SKM-1 (cell line): Measurements from ENCODE around the gene HPSE2.
"Not testable (repeated sequence)": the region's sequence is repeated elsewhere in the genome, so short reads cannot be mapped to it uniquely, and the experiment has no call there.

Experiments
- DNase-seq: peaks from one replicate; lab custom pipeline; 2025; ENCODE audit not compliant: unreplicated experiment; lab: John Stamatoyannopoulos, UW

The HPSE2 gene

GRCh38 chr10:99235658-99236626 is at the start of gene HPSE2:
TSS of gene HPSE2 (minus strand) at chr10:99235852.
- no peak for DNase-seq

GRCh38 chr10:99280472-99280871 is 44.8 kb upstream of the HPSE2 start:
- DNase-seq, result no peak

- no peak for DNase-seq
Measured at GRCh38 chr10:99279626-99280111, 44.0 kb upstream of the HPSE2 start.

DNA sequence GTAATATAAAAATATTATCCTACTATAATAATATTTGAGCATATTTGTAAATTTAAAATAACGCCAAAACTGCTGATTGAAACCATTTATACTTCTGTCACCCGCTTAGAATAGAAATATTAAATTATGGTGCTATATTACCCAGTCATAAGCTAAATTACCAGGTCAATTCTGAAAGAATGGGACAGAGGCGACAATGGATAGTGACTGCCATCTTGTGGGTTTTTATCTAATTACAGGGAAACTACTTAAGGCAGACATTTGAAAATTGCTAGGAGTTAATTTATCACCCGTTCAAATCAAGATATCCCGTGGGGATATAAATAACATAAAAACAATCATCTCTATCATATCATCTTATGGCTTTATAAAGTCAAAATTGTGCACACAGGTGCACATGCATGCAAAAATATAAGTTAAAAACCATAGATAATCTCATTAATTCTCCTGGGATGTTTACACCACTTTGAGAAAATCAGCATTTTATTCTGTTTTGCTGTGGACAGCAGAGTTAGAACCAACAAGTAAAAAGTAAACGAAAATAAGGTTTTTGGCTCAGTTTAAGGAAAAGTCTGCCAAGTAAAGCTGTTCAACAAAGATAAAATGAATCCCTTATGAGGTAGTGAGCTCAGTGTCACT is 41.3 kb upstream of the HPSE2 start:
- peak; percentile 28 for DNase-seq

GRCh38 chr10:99266383-99266782 is 30.7 kb upstream of the HPSE2 start:
- no peak for DNase-seq

DNA sequence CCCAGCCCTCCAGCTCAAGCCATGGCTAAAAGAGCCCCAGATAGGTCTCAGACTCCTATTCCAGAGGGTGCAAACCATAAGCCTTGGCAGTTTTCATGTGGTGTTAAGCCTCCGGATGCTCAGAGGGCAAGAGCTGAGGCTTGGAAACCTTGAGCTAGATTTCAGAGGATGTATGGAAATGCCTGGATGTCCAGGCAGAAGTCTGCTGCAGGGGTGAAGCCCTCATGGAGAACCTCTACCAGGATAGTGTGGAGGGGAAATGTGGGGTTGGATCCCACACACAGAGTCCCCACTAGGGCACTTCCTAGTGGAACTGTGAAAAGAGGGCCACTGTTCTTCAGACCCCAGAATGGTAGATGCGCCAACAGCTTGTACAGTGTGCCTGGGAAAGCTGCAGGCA is 13.2 kb upstream of the HPSE2 start:
- no peak for DNase-seq

GRCh38 chr10:99247893-99248292 is 12.2 kb upstream of the HPSE2 start:
- DNase-seq, result not testable (repeated sequence)

- no peak for DNase-seq
Measured at GRCh38 chr10:99236627-99237309, 1.1 kb upstream of the HPSE2 start.

GRCh38 chr10:99234791-99235657 is 628 bp downstream of the HPSE2 start:
- DNase-seq, result no peak

- DNase-seq, result peak; percentile 10
Measured at GRCh38 chr10:99234041-99234790, 1.4 kb downstream of the HPSE2 start.

- no peak for DNase-seq
Measured at GRCh38 chr10:99233689-99234037, 2.0 kb downstream of the HPSE2 start.

DNA sequence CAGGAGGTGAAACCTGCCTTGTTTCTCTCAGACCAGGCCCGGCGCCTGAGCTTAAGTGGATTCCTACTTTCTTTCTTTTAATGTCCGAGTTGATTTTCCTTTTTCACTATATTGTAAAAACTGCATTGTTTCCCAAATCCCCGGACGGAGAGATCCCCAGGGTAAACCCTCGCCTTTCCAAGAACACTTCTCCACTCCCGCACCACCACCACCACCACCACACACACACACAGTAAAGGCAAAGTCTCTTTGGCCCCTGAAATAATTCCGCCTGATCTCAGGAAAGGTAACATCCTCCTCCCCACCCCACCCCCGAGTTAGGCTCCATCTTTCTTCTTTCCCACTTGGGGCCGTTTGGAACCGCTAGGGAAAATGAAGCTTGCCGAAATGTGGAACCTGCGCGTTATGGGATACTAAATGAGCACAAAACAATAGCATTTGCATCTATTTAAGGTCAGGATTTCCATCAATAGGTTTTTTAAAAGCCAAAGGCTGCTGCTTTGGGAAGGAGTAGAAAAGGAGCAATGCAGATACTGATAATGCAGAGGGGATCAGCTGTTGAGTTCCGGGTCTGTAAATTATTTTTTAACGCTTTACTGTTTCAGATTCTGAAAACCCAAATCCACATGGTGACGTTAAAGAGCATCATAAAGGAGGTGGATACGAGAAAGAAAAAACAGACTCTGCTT is 2.5 kb downstream of the HPSE2 start:
- no peak for DNase-seq

DNA sequence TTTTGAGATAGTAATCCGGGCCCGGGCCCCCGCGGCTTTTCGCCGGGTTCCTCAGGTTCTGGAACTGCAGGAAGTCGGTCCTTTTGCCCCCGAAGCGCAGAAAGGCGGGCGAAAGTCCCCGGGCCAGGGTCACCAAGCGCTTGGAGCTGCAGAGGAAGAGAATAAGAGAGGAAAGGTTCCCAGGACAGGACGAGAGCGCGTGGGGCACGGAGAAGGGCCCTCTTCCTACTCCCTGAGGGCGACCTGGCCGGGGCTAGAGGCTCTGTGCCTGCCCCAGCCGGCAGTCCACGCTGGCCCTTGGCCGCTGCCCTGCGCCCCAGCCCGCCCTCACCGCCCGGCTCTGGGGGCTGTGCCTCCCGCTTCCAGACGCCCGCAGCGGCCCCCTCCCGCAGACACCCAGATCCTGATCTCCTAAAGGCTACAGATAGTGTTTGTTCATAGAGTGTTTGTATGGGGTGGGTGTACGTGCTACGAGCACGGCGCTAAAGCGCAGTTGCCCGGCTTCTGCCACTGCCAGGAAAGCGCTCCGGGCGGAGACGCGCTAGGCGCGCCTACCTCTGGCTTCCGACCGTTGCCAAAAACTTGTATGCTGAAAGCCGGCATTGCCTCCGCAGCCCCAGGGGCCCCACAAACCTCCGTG is 3.2 kb downstream of the HPSE2 start:
- no peak for DNase-seq

DNA sequence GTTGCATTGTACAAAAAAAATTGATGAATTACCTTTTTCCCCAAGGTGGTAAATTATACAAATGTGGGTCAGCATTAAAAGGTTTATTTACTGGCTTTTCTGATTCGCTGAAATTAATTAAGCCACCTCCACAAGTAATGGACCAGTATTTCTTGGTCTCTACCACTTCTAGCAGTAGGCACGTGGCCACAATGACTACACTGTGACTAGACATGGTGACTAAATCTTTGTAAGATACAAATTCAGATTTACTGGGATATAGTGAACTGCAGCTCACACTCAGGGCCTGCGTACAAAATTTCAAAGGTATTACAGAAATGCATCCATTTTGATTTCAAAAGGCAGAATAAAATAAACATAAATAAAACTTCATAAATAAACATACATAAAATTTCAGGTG is 10.9 kb downstream of the HPSE2 start:
- DNase-seq, result no peak

DNA sequence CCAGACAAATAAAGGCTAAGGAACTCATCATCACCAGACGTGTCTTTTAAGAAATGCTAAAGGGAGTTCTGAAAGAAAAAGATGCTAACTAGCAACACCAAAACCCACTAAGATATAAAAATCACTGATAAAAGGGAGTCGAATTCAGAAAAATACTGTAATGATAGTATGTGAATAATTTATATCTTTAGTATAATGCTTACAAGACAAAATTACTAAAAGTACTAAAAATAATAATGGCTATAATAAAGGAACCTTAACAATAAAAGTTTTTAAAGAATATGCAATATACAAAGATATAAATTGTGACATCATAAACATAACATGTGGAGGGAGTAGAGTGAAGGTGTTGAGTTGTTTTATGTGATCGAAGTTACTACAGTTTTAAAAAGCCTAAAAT is 28.3 kb downstream of the HPSE2 start:
- DNase-seq, result no peak

- DNase-seq, result no peak
Measured at GRCh38 chr10:99203310-99203709, 32.3 kb downstream of the HPSE2 start.

DNA sequence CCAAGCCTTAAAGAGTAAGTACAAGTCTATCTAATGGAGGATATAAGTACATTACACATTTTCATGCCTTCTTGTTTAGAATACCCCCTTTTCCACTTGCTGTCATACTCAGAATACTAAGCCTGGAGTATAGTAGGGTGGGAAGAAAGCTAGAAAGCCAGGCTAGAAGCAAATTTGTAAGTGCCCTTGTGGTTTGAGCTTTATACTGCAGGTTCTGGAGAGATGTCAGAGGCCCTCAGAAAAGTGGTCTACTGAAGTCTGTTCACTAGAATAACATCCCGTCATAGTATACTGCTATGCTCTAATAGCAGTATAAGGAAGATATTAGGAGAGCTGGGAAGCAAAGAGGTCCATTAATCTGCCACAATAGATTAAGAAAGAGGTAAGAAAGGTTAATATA is 62.7 kb downstream of the HPSE2 start:
- DNase-seq, result no peak

GRCh38 chr10:99172128-99172738 is 63.4 kb downstream of the HPSE2 start:
- no peak for DNase-seq
